Measurements from ENCODE around the gene OR51E1. TPM values are rescaled to one million over a fixed set of nuclear protein-coding genes. Genes with fewer than 3 reads are reported as not detected.

OR51E1 gene
- total and polyA plus RNA-seq, 2 donors (not counting 1 experiment from before 2014, with no cell fraction given) = not detected

GRCh38 chr11:4658629-4659445 is 15.1 kb downstream of the OR51E1 start:
- Mint-ChIP-seq H3K4me3 (no peak overlapping the region), H3K27ac (no peak overlapping the region), H3K9me3 (ENCODE audit: insufficient read depth) (no peaks in the 10 kb centered on the region), H3K27me3 (peaks cover 15% of the 10 kb centered on the region), H3K4me1 (no peaks in the 10 kb centered on the region)
- Histone ChIP-seq H4K20me1 (ENCODE audit: control insufficient read depth, insufficient read depth, low read length, poor library complexity, severe bottlenecking) (no peaks in the 10 kb centered on the region), H3K9ac (ENCODE audit: low read length) (no peak overlapping the region), H3K4me1 (ENCODE audit: control insufficient read depth in 2 of 2, insufficient read depth in 2 of 2, low read length in 2 of 2) (no peaks in the 10 kb centered on the region), H3K9me3 (ENCODE audit: control extremely low read depth in 1 of 3, control insufficient read depth in 2 of 3, insufficient read depth in 1 of 3, low read length in 2 of 3) (no peaks in the 10 kb centered on the region), H3K79me2 (ENCODE audit: control insufficient read depth, insufficient read depth, low read length) (no peaks in the 10 kb centered on the region), H3K36me3 (replicated peaks in 1 of 2; ENCODE audit: control extremely low read depth in 1 of 2, control insufficient read depth in 1 of 2, extremely low read depth in 1 of 2, insufficient read depth in 2 of 2, low read length in 1 of 2) (no peaks in the 10 kb centered on the region), H3K27ac (ENCODE audit: low read length in 2 of 2) (no peak overlapping the region), H3K4me3 (ENCODE audit: control extremely low read depth in 1 of 5, extremely low read depth in 1 of 5, insufficient read depth in 1 of 5, low read depth in 2 of 5, low read length in 4 of 5) (no peak overlapping the region), H2AFZ (ENCODE audit: insufficient read depth, low read depth, low read length, poor library complexity, severe bottlenecking) (no peak overlapping the region), H3K4me2 (replicated peaks; ENCODE audit: low read depth, low read length, poor library complexity, severe bottlenecking) (no peak overlapping the region), H3K27me3 (replicated peaks in 1 of 4; ENCODE audit: control extremely low read depth in 1 of 4, control insufficient read depth in 3 of 4, insufficient read depth in 4 of 4, low read length in 3 of 4) (peaks cover 0 to 10% (median under 1%) of the 10 kb centered on the region in 4 experiments)
- CTCF ChIA-PET = interaction anchor here (2.2 kb wide), 1 partner anchor 22 kb away, joined by 6 read pairs; the partner anchor contains the start of gene OR51D1
- DNase-seq (no peak), ATAC-seq (ENCODE audit: low read depth) (no peak)
- intact Hi-C loops (cut with micrococcal nuclease) = no loop called here
- no peak for TF ChIP-seq CTCF (IDR thresholded peaks at IDR 0.05)
- TF ChIP-seq EZH2 (IDR thresholded peaks at IDR 0.05; ENCODE audit: borderline replicate concordance, insufficient read depth, low read depth, low read length, poor library complexity, severe bottlenecking) = no peak
- WGBS (ENCODE audit: insufficient coverage) = 43% methylated on average over 2 of the region's 5 CpGs
- POLR2A ChIA-PET = no interaction called here

GRCh38 chr11:4662876-4663275 is 19.1 kb downstream of the OR51E1 start:
- Histone ChIP-seq H3K27me3 (replicated peaks in 1 of 4; ENCODE audit: control extremely low read depth in 1 of 4, control insufficient read depth in 3 of 4, insufficient read depth in 4 of 4, low read length in 3 of 4) (peaks cover 0 to 4% (median under 1%) of the 10 kb centered on the region in 4 experiments), H3K79me2 (ENCODE audit: control insufficient read depth, insufficient read depth, low read length) (no peaks in the 10 kb centered on the region), H3K36me3 (replicated peaks in 1 of 2; ENCODE audit: control extremely low read depth in 1 of 2, control insufficient read depth in 1 of 2, extremely low read depth in 1 of 2, insufficient read depth in 2 of 2, low read length in 1 of 2) (no peaks in the 10 kb centered on the region), H3K4me3 (ENCODE audit: control extremely low read depth in 1 of 5, extremely low read depth in 1 of 5, insufficient read depth in 1 of 5, low read depth in 2 of 5, low read length in 4 of 5) (no peak overlapping the region), H3K9me3 (ENCODE audit: control extremely low read depth in 1 of 3, control insufficient read depth in 2 of 3, insufficient read depth in 1 of 3, low read length in 2 of 3) (no peaks in the 10 kb centered on the region), H4K20me1 (ENCODE audit: control insufficient read depth, insufficient read depth, low read length, poor library complexity, severe bottlenecking) (no peaks in the 10 kb centered on the region), H3K9ac (ENCODE audit: low read length) (no peak overlapping the region), H2AFZ (ENCODE audit: insufficient read depth, low read depth, low read length, poor library complexity, severe bottlenecking) (no peak overlapping the region), H3K27ac (ENCODE audit: low read length in 2 of 2) (no peak overlapping the region), H3K4me1 (ENCODE audit: control insufficient read depth in 2 of 2, insufficient read depth in 2 of 2, low read length in 2 of 2) (no peaks in the 10 kb centered on the region), H3K4me2 (replicated peaks; ENCODE audit: low read depth, low read length, poor library complexity, severe bottlenecking) (no peak overlapping the region)
- H3K27ac Mint-ChIP-seq = no peak overlapping the region
- H3K4me1 Mint-ChIP-seq = no peaks in the 10 kb centered on the region
- POLR2A ChIA-PET = no interaction called here
- WGBS (ENCODE audit: insufficient coverage) = 92% methylated on average over 6 of the region's 6 CpGs
- no peaks in the 10 kb centered on the region for H3K9me3 Mint-ChIP-seq (ENCODE audit: insufficient read depth)
- no peak for DNase-seq
- TF ChIP-seq CTCF (IDR thresholded peaks at IDR 0.05) (no peak), EZH2 (IDR thresholded peaks at IDR 0.05; ENCODE audit: borderline replicate concordance, insufficient read depth, low read depth, low read length, poor library complexity, severe bottlenecking) (no peak)
- peaks cover 13% of the 10 kb centered on the region for H3K27me3 Mint-ChIP-seq
- no peak for ATAC-seq (ENCODE audit: low read depth)
- intact Hi-C loops (cut with micrococcal nuclease) = no loop called here
- no peak overlapping the region for H3K4me3 Mint-ChIP-seq
- CTCF ChIA-PET = interaction anchor here (1.1 kb wide), 1 partner anchor 26 kb away, joined by 4 read pairs; the partner anchor contains the start of gene OR51D1

All from B cell (primary cell).